Measurements from ENCODE around the gene CA10.

DNA sequence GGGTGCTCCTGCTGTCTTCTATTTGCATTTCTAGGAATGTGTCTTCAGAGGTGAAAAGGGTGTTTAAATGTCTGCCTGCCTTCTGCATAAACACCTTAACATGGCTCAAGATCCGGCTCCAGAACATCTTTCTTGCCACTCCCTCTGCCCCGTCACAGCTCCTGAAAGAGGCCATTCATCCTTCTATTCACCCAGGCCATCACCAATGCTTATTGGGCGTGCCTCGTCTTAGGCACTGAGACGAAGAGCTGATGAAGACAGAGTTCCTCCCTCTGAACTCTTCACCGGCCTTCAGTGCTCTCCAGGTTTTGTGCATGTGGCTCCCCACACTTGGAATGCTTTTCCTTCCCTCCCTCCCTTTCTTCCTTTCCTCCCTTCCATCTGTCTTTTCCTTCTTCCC is 511.4 kb downstream of the CA10 start:
- TF ChIP-seq, protein P1, sequence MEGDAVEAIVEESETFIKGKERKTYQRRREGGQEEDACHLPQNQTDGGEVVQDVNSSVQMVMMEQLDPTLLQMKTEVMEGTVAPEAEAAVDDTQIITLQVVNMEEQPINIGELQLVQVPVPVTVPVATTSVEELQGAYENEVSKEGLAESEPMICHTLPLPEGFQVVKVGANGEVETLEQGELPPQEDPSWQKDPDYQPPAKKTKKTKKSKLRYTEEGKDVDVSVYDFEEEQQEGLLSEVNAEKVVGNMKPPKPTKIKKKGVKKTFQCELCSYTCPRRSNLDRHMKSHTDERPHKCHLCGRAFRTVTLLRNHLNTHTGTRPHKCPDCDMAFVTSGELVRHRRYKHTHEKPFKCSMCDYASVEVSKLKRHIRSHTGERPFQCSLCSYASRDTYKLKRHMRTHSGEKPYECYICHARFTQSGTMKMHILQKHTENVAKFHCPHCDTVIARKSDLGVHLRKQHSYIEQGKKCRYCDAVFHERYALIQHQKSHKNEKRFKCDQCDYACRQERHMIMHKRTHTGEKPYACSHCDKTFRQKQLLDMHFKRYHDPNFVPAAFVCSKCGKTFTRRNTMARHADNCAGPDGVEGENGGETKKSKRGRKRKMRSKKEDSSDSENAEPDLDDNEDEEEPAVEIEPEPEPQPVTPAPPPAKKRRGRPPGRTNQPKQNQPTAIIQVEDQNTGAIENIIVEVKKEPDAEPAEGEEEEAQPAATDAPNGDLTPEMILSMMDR (IDR thresholded peaks at IDR 0.05), result no peak
- no peak for TF ChIP-seq POLR2A (IDR thresholded peaks at IDR 0.05)

All from gastroesophageal sphincter (tissue), 3 donors.